Activated T-helper 1 cell treated with Interleukin-2 at 50 U/mL for 16 hours (primary cell): ENCODE measurements around the gene GJA4.
"Not testable (repeated sequence)": the region's sequence is repeated elsewhere in the genome, so short reads cannot be mapped to it uniquely, and the experiment has no call there.

Experiments
- DNase-seq: peaks from one replicate; pipeline ENCODE4 v3.0.0-alpha.2; 2020; ENCODE audit warnings: low read depth

Gene GJA4

GRCh38 chr1:34792424-34792823 lies 375 bp upstream of the GJA4 start:
- no peak for DNase-seq

GRCh38 chr1:34794001-34794789 lies 1.4 kb downstream of the GJA4 start:
- no peak for DNase-seq

- no peak for DNase-seq
Observed at GRCh38 chr1:34794790-34795180, 2.0 kb downstream of the GJA4 start.

- DNase-seq: no peak
Observed at GRCh38 chr1:34795916-34796315, 3.1 kb downstream of the GJA4 start.

GRCh38 chr1:34796990-34797389 lies 4.2 kb downstream of the GJA4 start:
- no peak for DNase-seq

GRCh38 chr1:34800214-34800613 lies 7.4 kb downstream of the GJA4 start:
- DNase-seq: no peak

GRCh38 chr1:34803770-34804169 lies 11.0 kb downstream of the GJA4 start:
- DNase-seq: no peak

GRCh38 chr1:34806396-34806795 lies 13.6 kb downstream of the GJA4 start:
- no peak for DNase-seq

- no peak for DNase-seq
Observed at GRCh38 chr1:34808051-34808810, 15.4 kb downstream of the GJA4 start.

GRCh38 chr1:34810781-34811180 lies 18.0 kb downstream of the GJA4 start:
- DNase-seq: not testable (repeated sequence)

GRCh38 chr1:34816332-34816731 lies 23.5 kb downstream of the GJA4 start:
- no peak for DNase-seq

- DNase-seq: no peak
Observed at GRCh38 chr1:34816778-34817177, 24.0 kb downstream of the GJA4 start.

GRCh38 chr1:34818862-34819261 lies 26.1 kb downstream of the GJA4 start:
- not testable (repeated sequence) for DNase-seq

GRCh38 chr1:34822202-34822601 lies 29.4 kb downstream of the GJA4 start:
- no peak for DNase-seq

GRCh38 chr1:34824817-34825454 lies 32.1 kb downstream of the GJA4 start:
- no peak for DNase-seq

- no peak for DNase-seq
Observed at GRCh38 chr1:34825455-34826091, 32.8 kb downstream of the GJA4 start.

GRCh38 chr1:34827341-34827941 lies 34.6 kb downstream of the GJA4 start:
- DNase-seq: no peak

- no peak for DNase-seq
Observed at GRCh38 chr1:34828611-34829010, 35.8 kb downstream of the GJA4 start.

- no peak for DNase-seq
Observed at GRCh38 chr1:34829250-34829649, 36.5 kb downstream of the GJA4 start.

GRCh38 chr1:34831721-34832246 lies 39.0 kb downstream of the GJA4 start:
- DNase-seq: no peak

GRCh38 chr1:34833711-34834110 lies 40.9 kb downstream of the GJA4 start:
- no peak for DNase-seq
